HG03103 (cell line): Measurements from ENCODE around the gene CREG2.
A peak's percentile ranks its signal among the peaks of the same experiment; 100 is the strongest.

Source experiments
- ATAC-seq: cut with Tn5 transposase; IDR thresholded peaks from one replicate; pipeline ENCODE4 v1.9.1; 2021; ENCODE audit warnings: low read depth; ENCODE audit not compliant: unreplicated experiment

The CREG2 gene

GRCh38 chr2:101310834-101311695 lies 76.2 kb downstream of the CREG2 start:
- no peak for ATAC-seq

DNA sequence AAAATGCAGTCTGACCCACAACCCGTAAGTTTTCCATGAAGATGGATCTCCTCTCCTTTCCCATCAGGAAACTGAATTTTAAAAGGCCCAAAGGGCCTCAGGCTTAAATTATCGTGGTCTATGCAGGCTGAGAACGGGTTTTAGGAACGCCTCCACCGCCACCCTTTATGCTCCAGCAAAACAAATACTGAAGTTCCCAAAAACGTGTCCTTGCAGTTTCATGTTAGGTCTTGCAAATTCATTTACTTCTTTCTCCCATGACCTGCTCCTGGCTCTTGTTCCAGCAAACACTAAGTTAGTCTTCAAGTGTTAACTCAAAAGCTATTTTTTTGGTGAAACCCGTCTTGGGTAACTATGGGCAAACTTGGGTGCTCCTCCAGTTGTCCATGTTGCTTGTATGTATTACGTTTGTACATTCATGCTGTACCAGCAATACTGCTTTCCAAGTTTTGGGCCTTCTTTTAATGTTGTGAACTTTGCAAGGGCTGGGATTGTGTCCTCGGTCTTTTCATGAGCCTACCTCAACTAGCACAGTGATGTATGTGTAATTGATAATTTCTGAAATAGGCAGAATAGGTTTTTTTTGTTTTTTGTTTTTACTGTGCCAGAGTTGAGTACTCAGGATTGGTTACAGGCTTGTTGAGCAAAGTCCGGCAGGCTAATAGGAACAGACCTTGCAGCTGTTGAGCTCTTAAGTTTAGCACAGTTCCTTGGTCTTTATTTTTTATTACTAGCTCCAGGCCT lies 77.0 kb downstream of the CREG2 start:
- no peak for ATAC-seq

GRCh38 chr2:101308432-101309210 lies 78.7 kb downstream of the CREG2 start, which contains the start of gene RNF149:
TSS of gene RNF149 (minus strand) at chr2:101308701. CDS start at chr2:101308588, 113 bp downstream.
- ATAC-seq, result peak; percentile 56

DNA sequence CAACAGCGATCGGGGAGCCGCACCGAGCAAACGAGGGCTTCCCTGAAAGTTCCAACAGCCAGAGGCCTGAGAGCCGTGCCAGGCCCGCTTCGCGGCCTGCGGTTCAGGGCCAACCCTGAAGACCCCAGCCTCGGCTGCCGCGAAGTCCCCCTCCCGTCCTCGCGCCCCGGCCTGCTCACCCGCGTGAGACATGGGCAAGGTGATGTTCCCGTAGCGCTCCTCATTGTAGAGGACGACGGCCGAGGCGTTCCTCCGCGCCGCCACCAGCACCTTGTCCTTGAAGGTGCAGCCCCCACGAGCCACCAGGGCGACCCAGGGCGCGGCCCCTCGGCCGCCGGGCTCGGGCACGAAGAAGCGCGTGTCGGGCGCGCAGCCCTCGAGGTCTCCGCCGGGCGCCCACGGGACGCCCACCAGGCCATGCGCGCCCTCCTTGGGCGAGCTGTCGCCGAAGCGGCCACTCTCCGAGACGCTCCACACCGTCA lies 79.3 kb downstream of the CREG2 start:
- peak; percentile 8 for ATAC-seq

DNA sequence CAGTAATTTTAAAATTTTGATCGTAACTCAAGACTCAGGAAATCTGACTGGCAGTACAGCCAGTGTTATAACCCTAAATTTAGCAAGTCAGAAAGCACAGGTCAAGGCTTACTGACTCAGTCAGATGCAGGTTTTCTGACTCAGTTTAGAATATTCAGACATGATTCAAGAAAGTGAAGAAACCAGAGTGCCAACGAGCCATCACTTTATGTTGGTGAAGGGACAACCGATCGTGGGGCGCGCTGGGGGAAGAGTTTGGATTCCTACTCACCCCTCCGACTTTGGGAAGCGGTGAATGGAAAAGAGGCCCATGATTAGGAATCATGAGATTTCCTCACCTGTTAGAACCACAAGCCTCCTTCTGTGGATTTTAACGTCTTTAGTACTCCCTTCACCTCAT lies 79.8 kb downstream of the CREG2 start:
- ATAC-seq, result no peak

- ATAC-seq, result peak; percentile 1
These were observed 80.9 kb downstream of the CREG2 start for GRCh38 chr2:101306410-101306809.

DNA sequence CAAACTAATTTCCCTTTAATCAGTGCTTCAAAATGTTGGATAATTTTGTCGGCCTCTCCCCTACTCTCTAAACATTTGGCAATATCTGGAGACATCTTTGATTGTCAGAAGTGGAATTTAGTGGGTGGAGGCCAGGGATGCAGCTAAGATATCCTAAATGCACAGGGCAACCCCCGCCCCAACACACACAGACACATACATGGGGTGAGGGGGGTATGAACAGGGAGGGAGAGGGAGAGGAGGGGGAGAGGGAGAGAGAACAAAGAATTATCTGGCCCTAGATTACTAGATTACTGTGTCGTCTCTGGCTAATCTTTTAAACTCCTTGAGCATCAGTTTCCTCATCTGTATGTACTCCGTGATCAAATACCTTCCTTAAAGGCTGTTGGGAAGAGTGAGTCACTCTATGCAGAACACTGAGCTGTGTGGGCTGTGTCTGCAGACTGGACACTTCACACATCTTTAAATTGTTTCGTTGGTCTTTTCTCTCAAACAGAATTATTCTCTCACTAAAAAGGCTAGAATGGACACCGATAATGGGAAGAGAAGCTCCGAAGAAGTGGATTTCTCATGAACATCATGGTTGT lies 81.7 kb downstream of the CREG2 start:
- no peak for ATAC-seq

- ATAC-seq, result no peak
These were observed 82.3 kb downstream of the CREG2 start for GRCh38 chr2:101305035-101305434.

DNA sequence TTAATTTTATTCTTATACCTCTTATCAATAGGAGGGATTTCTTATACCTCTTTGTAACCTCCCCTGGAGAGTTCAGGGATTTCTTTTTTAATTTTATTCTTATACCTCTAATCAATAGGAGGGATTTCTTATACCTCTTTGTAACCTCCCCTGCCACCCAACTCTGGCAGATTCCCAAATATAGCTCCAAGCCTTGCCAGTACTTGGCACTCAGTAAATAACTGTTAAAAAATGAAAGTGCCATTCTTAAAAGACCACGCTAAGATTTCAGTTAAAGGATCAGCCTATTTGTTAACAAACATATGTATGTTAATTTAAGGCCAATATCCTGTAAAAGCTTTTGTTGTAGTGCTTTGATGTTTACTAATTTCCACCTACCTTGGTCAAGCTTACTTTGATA lies 83.6 kb downstream of the CREG2 start:
- no peak for ATAC-seq

GRCh38 chr2:101302016-101302415 lies 85.3 kb downstream of the CREG2 start:
- ATAC-seq, result no peak

GRCh38 chr2:101300836-101301235 lies 86.5 kb downstream of the CREG2 start:
- ATAC-seq, result no peak

DNA sequence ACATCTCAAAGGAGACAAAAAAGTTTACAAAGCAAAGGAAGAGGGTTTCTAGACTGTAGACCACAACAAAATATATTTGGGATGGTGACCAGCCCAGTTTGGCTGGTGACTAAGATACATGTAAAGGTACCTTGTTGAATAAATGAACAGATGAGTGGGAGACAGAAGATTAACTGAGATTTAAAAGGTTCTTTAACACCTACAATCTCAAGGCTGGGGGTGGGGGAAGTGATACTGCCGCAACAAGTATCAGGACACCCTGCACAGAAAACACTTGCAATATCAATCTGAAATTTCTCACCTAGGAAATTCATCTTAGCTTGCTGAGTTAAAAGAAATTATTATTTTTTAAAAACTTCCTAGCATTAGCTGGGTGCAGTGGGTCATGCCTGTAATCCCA lies 87.1 kb downstream of the CREG2 start:
- no peak for ATAC-seq

DNA sequence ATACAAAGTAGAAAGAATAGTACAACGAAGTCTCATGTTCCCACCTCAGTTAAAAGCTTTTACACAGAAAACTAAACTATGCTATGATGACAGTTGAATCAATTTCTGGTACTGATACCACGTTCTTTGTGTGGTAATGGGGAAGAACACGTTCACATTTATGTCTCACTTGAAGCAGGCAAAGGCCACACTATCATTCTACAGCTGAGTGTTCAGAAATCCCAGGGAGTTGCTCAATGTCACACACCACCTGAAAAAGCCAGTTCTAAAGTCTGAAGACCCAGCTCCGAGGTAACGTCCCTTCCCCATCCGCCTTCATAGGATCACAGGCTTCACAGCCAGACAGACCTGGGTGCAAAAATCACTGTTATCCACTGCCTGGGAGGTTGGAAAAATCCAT lies 87.7 kb downstream of the CREG2 start:
- ATAC-seq, result no peak

- no peak for ATAC-seq
These were observed 89.9 kb downstream of the CREG2 start for GRCh38 chr2:101297383-101297782.

DNA sequence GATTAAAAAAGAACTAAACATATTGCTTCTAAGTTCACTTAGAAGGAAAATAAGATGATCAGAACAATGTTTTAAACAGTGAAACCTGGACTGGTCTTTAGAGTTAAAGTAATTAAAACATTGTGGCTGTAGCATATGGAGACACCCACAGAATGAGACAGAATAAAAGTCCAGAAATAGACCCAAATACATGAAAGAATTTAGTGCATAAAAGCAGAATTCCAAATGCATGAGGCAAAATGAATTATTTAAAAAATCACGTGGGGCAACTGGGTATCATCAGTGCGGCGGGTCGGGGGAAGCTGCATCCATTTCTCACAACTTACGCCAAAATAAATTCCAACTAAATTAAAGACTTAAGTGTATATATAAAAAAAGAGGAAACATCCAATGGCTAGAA lies 90.9 kb downstream of the CREG2 start:
- no peak for ATAC-seq

DNA sequence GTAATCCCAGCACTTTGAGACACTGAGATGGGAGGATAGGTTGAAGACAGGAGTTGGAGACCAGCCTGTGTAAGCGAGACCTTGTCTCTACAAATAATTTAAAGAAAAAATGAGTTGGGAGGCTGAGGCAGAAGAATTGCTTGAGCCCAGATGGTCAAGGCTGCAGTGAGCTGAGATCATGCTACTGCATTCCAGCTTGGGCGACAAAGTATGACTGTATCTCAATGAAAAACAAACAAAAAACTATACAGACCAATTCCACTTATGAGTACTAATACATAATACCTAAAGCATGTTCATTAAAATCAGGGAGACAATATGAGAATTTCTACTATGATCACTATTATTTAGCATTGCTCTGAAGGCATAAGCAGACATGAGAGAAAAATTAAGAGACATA lies 91.4 kb downstream of the CREG2 start:
- ATAC-seq, result no peak
